Measurements from ENCODE around the gene SPATS2L. TPM values are rescaled to one million over a fixed set of nuclear protein-coding genes. Genes with fewer than 3 reads are reported as not detected.
A peak's percentile ranks its signal among the peaks of the same experiment; 100 is the strongest.

SPATS2L gene
- polyA plus RNA-seq, 1 experiment = 243 TPM

- H3K36me3 ChIP-seq (ENCODE audit: control insufficient read depth, insufficient read depth, low read length) = no peaks in the 10 kb centered on the region
- ChIA-PET CTCF (no interaction called here), POLR2A (no interaction called here)
- no peaks in the 10 kb centered on the region for H3K27me3 ChIP-seq (ENCODE audit: control insufficient read depth, insufficient read depth, low read length)
- no peak for TF ChIP-seq CTCF (IDR thresholded peaks at IDR 0.05; ENCODE audit: insufficient read depth, low read depth, low read length)
- no peak overlapping the region for H3K4me3 ChIP-seq (ENCODE audit: low read depth, low read length)
- DNase-seq (ENCODE audit: low read depth) = no peak
Observed at GRCh38 chr2:200278694-200279316, 27.7 kb upstream of the SPATS2L start.

- CTCF ChIA-PET = no interaction called here
- no peak for TF ChIP-seq CTCF (IDR thresholded peaks at IDR 0.05; ENCODE audit: insufficient read depth, low read depth, low read length)
- Histone ChIP-seq H3K4me3 (ENCODE audit: low read depth, low read length) (no peak overlapping the region), H3K36me3 (ENCODE audit: control insufficient read depth, insufficient read depth, low read length) (no peaks in the 10 kb centered on the region), H3K27me3 (ENCODE audit: control insufficient read depth, insufficient read depth, low read length) (no peaks in the 10 kb centered on the region)
- DNase-seq (ENCODE audit: low read depth) = no peak
- POLR2A ChIA-PET = no interaction called here
Observed at GRCh38 chr2:200279857-200280256, 26.6 kb upstream of the SPATS2L start.

GRCh38 chr2:200286578-200286977 lies 19.9 kb upstream of the SPATS2L start:
- H3K27me3 ChIP-seq (ENCODE audit: control insufficient read depth, insufficient read depth, low read length) = no peaks in the 10 kb centered on the region
- DNase-seq (ENCODE audit: low read depth) = no peak
- POLR2A ChIA-PET = no interaction called here
- no peaks in the 10 kb centered on the region for H3K36me3 ChIP-seq (ENCODE audit: control insufficient read depth, insufficient read depth, low read length)
- no peak for TF ChIP-seq CTCF (IDR thresholded peaks at IDR 0.05; ENCODE audit: insufficient read depth, low read depth, low read length)
- CTCF ChIA-PET = interaction anchor here (1.0 to 1.1 kb wide), 3 partner anchors 13 to 195 kb away, joined by 3 read pairs; no protein-coding TSS in a partner anchor
- no peak overlapping the region for H3K4me3 ChIP-seq (ENCODE audit: low read depth, low read length)

- ChIA-PET POLR2A (no interaction called here), CTCF (interaction anchor here (0.7 kb wide), 1 partner anchor 89 kb away, joined by 3 read pairs; no protein-coding TSS in a partner anchor)
- peak; percentile 90 for DNase-seq (ENCODE audit: low read depth)
- H3K27me3 ChIP-seq (ENCODE audit: control insufficient read depth, insufficient read depth, low read length) = no peaks in the 10 kb centered on the region
- no peak overlapping the region for H3K4me3 ChIP-seq (ENCODE audit: low read depth, low read length)
- H3K36me3 ChIP-seq (ENCODE audit: control insufficient read depth, insufficient read depth, low read length) = no peaks in the 10 kb centered on the region
- TF ChIP-seq CTCF (IDR thresholded peaks at IDR 0.05; ENCODE audit: insufficient read depth, low read depth, low read length) = no peak
Observed at GRCh38 chr2:200288670-200289429, 17.6 kb upstream of the SPATS2L start.

- Histone ChIP-seq H3K27me3 (ENCODE audit: control insufficient read depth, insufficient read depth, low read length) (no peaks in the 10 kb centered on the region), H3K36me3 (ENCODE audit: control insufficient read depth, insufficient read depth, low read length) (no peaks in the 10 kb centered on the region), H3K4me3 (ENCODE audit: low read depth, low read length) (no peak overlapping the region)
- DNase-seq (ENCODE audit: low read depth) = no peak
- no peak for TF ChIP-seq CTCF (IDR thresholded peaks at IDR 0.05; ENCODE audit: insufficient read depth, low read depth, low read length)
- CTCF ChIA-PET = no interaction called here
- POLR2A ChIA-PET = no interaction called here
Observed at GRCh38 chr2:200296118-200296517, 10.4 kb upstream of the SPATS2L start.
